Measurements from ENCODE around the gene IFNL4.

DNA sequence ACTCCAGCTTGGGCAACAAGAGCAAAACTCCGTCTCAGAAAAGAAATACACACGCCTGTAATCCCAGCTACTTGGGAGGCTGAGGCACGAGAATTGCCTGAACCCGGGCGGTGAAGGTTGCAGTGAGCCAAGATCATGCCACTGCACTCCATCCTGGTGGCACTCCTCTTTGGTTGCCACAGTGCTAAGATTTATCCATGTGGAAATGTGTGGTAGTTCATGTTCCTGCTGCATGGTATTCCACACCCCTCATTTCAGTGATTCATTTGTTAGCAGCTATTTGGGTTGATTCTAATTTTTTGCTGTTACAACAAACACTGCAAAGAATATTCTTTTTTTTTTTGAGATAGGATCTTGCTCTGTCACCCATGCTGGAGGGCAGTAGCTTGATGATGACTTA lies 15.9 kb downstream of the IFNL4 start:
- TF ChIP-seq, protein P1, sequence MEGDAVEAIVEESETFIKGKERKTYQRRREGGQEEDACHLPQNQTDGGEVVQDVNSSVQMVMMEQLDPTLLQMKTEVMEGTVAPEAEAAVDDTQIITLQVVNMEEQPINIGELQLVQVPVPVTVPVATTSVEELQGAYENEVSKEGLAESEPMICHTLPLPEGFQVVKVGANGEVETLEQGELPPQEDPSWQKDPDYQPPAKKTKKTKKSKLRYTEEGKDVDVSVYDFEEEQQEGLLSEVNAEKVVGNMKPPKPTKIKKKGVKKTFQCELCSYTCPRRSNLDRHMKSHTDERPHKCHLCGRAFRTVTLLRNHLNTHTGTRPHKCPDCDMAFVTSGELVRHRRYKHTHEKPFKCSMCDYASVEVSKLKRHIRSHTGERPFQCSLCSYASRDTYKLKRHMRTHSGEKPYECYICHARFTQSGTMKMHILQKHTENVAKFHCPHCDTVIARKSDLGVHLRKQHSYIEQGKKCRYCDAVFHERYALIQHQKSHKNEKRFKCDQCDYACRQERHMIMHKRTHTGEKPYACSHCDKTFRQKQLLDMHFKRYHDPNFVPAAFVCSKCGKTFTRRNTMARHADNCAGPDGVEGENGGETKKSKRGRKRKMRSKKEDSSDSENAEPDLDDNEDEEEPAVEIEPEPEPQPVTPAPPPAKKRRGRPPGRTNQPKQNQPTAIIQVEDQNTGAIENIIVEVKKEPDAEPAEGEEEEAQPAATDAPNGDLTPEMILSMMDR (IDR thresholded peaks at IDR 0.05 in 2 of 3, conservative IDR thresholded peaks at IDR 0.05 in 1 of 3; ENCODE audit: control insufficient read depth in 2 of 3, extremely low read depth in 1 of 3, insufficient read depth in 1 of 3, low read depth in 3 of 3, low read length in 3 of 3) = no peak
- TF ChIP-seq, protein P2, sequence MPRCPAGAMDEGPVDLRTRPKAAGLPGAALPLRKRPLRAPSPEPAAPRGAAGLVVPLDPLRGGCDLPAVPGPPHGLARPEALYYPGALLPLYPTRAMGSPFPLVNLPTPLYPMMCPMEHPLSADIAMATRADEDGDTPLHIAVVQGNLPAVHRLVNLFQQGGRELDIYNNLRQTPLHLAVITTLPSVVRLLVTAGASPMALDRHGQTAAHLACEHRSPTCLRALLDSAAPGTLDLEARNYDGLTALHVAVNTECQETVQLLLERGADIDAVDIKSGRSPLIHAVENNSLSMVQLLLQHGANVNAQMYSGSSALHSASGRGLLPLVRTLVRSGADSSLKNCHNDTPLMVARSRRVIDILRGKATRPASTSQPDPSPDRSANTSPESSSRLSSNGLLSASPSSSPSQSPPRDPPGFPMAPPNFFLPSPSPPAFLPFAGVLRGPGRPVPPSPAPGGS (IDR thresholded peaks at IDR 0.05; ENCODE audit: borderline replicate concordance, insufficient read depth, low read depth, low read length, poor library complexity, severe bottlenecking) = no peak
- TF ChIP-seq CEBPB (IDR thresholded peaks at IDR 0.05; ENCODE audit: borderline replicate concordance in 1 of 2, low read depth in 2 of 2, low read length in 2 of 2) (no peak), TBL1XR1 (IDR thresholded peaks at IDR 0.05; ENCODE audit: low read depth, low read length) (no peak), EP300 (IDR thresholded peaks at IDR 0.05; ENCODE audit: borderline replicate concordance in 1 of 2, control insufficient read depth in 1 of 2, low read depth in 2 of 2, low read length in 2 of 2) (no peak), ZNF24 (IDR thresholded peaks at IDR 0.05) (no peak), FOXM1 (IDR thresholded peaks at IDR 0.05; ENCODE audit: low read depth, low read length) (no peak), RAD21 (IDR thresholded peaks at IDR 0.05; ENCODE audit: insufficient read depth, low read depth, low read length) (no peak), ETV6 (conservative IDR thresholded peaks at IDR 0.05 in 1 of 2, IDR thresholded peaks at IDR 0.05 in 1 of 2; ENCODE audit: borderline replicate concordance in 1 of 2, low read depth in 1 of 2) (no peak), CREB1 (IDR thresholded peaks at IDR 0.05; ENCODE audit: low read depth) (no peak), POLR2A (IDR thresholded peaks at IDR 0.05; ENCODE audit: low read depth, low read length) (no peak)
- TF ChIP-seq, protein P3, sequence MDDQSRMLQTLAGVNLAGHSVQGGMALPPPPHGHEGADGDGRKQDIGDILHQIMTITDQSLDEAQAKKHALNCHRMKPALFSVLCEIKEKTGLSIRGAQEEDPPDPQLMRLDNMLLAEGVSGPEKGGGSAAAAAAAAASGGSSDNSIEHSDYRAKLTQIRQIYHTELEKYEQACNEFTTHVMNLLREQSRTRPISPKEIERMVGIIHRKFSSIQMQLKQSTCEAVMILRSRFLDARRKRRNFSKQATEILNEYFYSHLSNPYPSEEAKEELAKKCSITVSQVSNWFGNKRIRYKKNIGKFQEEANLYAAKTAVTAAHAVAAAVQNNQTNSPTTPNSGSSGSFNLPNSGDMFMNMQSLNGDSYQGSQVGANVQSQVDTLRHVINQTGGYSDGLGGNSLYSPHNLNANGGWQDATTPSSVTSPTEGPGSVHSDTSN (IDR thresholded peaks at IDR 0.05; ENCODE audit: insufficient replicate concordance, low read depth, low read length) = no peak
- TF ChIP-seq, protein P4, sequence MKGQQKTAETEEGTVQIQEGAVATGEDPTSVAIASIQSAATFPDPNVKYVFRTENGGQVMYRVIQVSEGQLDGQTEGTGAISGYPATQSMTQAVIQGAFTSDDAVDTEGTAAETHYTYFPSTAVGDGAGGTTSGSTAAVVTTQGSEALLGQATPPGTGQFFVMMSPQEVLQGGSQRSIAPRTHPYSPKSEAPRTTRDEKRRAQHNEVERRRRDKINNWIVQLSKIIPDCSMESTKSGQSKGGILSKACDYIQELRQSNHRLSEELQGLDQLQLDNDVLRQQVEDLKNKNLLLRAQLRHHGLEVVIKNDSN (IDR thresholded peaks at IDR 0.05; ENCODE audit: borderline replicate concordance, extremely low read length, insufficient read depth, low read depth, low read length) = no peak
- TF ChIP-seq, protein P5, sequence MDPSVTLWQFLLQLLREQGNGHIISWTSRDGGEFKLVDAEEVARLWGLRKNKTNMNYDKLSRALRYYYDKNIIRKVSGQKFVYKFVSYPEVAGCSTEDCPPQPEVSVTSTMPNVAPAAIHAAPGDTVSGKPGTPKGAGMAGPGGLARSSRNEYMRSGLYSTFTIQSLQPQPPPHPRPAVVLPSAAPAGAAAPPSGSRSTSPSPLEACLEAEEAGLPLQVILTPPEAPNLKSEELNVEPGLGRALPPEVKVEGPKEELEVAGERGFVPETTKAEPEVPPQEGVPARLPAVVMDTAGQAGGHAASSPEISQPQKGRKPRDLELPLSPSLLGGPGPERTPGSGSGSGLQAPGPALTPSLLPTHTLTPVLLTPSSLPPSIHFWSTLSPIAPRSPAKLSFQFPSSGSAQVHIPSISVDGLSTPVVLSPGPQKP (IDR thresholded peaks at IDR 0.05; ENCODE audit: low read depth, low read length) = no peak
